AG04449 (cell line): ENCODE measurements around the gene NPB.

Source experiments
- CTCF ChIA-PET: fragments of 350-600 bp; formaldehyde crosslinking; extraction: SDS; loops from one replicate; lab custom pipeline; 2021; ENCODE audit warnings: antibody characterized with exemption; lab: Yijun Ruan, JAX
- POLR2A ChIA-PET: fragments of 400-600, 350-600 bp; formaldehyde crosslinking; extraction: SDS; loops from one replicate; lab custom pipeline; 2020; ENCODE audit warnings: antibody characterized with exemption, inconsistent platforms; lab: Yijun Ruan, JAX
- DNase-seq: peaks from one replicate; pipeline ENCODE4 v3.0.0-alpha.2; 2010; ENCODE audit warnings: low read depth, low spot score
- H3K4me3 ChIP-seq: 2 replicates; pipeline ENCODE4 v1.5.1; 2011; ENCODE audit warnings: low read depth, mild to moderate bottlenecking, control low read depth, low read length
- CTCF ChIP-seq: IDR thresholded peaks from one replicate; pipeline ENCODE4 v1.5.1; 2011; ENCODE audit warnings: mild to moderate bottlenecking, moderate library complexity, low read length, control low read depth, inconsistent platforms; ENCODE audit not compliant: insufficient read depth; ENCODE audit errors: missing control alignments

Gene NPB

GRCh38 chr17:81935709-81936084 lies 33.7 kb downstream of the NPB start:
- CTCF ChIA-PET = interaction anchor here (1.0 kb wide), 2 partner anchors 12 to 24 kb away, joined by 3 to 4 read pairs; no protein-coding TSS in a partner anchor
- peak overlapping the region; percentile 56 for H3K4me3 ChIP-seq
- POLR2A ChIA-PET = interaction anchor here (0.7 kb wide), 1 partner anchor 8 kb away, joined by 4 read pairs; no protein-coding TSS in a partner anchor
- no peak for TF ChIP-seq CTCF
- no peak for DNase-seq

GRCh38 chr17:81939218-81939617 lies 37.2 kb downstream of the NPB start:
- DNase-seq = no peak
- TF ChIP-seq CTCF = no peak
- ChIA-PET POLR2A (no interaction called here), CTCF (interaction anchor here (1.4 kb wide), 1 partner anchor 21 kb away, joined by 10 read pairs; the partner anchor contains the start of gene NOTUM)
- no peak overlapping the region for H3K4me3 ChIP-seq

- no peak for TF ChIP-seq CTCF
- POLR2A ChIA-PET = no interaction called here
- no peak for DNase-seq
- no peak overlapping the region for H3K4me3 ChIP-seq
- CTCF ChIA-PET = interaction anchor here (0.6 to 1.9 kb wide), 2 partner anchors 12 to 20 kb away, joined by 3 to 11 read pairs; partner anchors contain the start of gene MAFG
These were observed 37.9 kb downstream of the NPB start for GRCh38 chr17:81939881-81940385.

GRCh38 chr17:81940538-81941483 lies 38.8 kb downstream of the NPB start:
- POLR2A ChIA-PET = no interaction called here
- DNase-seq = no peak
- CTCF ChIA-PET = interaction anchor here (1.9 kb wide), 1 partner anchor 19 kb away, joined by 11 read pairs; no protein-coding TSS in a partner anchor
- no peak for TF ChIP-seq CTCF
- H3K4me3 ChIP-seq = no peak overlapping the region

GRCh38 chr17:81941484-81942166 lies 39.6 kb downstream of the NPB start:
- POLR2A ChIA-PET = no interaction called here
- H3K4me3 ChIP-seq = no peak overlapping the region
- DNase-seq = no peak
- CTCF ChIA-PET = interaction anchor here (1.9 kb wide), 1 partner anchor 18 kb away, joined by 11 read pairs; no protein-coding TSS in a partner anchor
- TF ChIP-seq CTCF = no peak

GRCh38 chr17:81942167-81942553 lies 40.1 kb downstream of the NPB start:
- CTCF ChIA-PET = no interaction called here
- H3K4me3 ChIP-seq = no peak overlapping the region

More at GRCh38 chr17:81942167-81942553, 40.1 kb downstream of the NPB start:
- no peak for DNase-seq
- POLR2A ChIA-PET = no interaction called here
- TF ChIP-seq CTCF = no peak
